ENCODE measurements around the gene PLG.
"Not testable (repeated sequence)": the region's sequence is repeated elsewhere in the genome, so short reads cannot be mapped to it uniquely, and the experiment has no call there.

The PLG gene

GRCh38 chr6:160701918-160702680 is at the start of gene PLG:
Gene PLG (plus strand): TSS chr6:160702244. CDS start chr6:160702305, 61 bp downstream.
- not testable (repeated sequence) for DNase-seq (ENCODE audit: low read depth, low spot score)

GRCh38 chr6:160659562-160659961 is 42.5 kb upstream of the PLG start:
- DNase-seq (ENCODE audit: low read depth, low spot score), result no peak

GRCh38 chr6:160661216-160661615 is 40.8 kb upstream of the PLG start:
- DNase-seq (ENCODE audit: low read depth, low spot score), result no peak

GRCh38 chr6:160662429-160662828 is 39.6 kb upstream of the PLG start:
- no peak for DNase-seq (ENCODE audit: low read depth, low spot score)

- DNase-seq (ENCODE audit: low read depth, low spot score), result no peak
Measured at GRCh38 chr6:160662842-160663241, 39.2 kb upstream of the PLG start.

GRCh38 chr6:160664198-160664597 is 37.8 kb upstream of the PLG start, which contains the start of gene LPA:
Gene LPA (minus strand): TSS chr6:160664275. CDS start chr6:160664214, 61 bp downstream.
- DNase-seq (ENCODE audit: low read depth, low spot score), result not testable (repeated sequence)

- no peak for DNase-seq (ENCODE audit: low read depth, low spot score)
Measured at GRCh38 chr6:160667639-160668481, 34.2 kb upstream of the PLG start.

GRCh38 chr6:160668589-160668988 is 33.5 kb upstream of the PLG start:
- DNase-seq (ENCODE audit: low read depth, low spot score), result no peak

GRCh38 chr6:160676418-160676817 is 25.6 kb upstream of the PLG start:
- DNase-seq (ENCODE audit: low read depth, low spot score), result not testable (repeated sequence)

GRCh38 chr6:160678230-160678629 is 23.8 kb upstream of the PLG start:
- no peak for DNase-seq (ENCODE audit: low read depth, low spot score)

GRCh38 chr6:160678744-160679401 is 23.2 kb upstream of the PLG start:
- no peak for DNase-seq (ENCODE audit: low read depth, low spot score)

- DNase-seq (ENCODE audit: low read depth, low spot score), result no peak
Measured at GRCh38 chr6:160679402-160679769, 22.7 kb upstream of the PLG start.

GRCh38 chr6:160685101-160685761 is 16.8 kb upstream of the PLG start:
- DNase-seq (ENCODE audit: low read depth, low spot score), result not testable (repeated sequence)

- DNase-seq (ENCODE audit: low read depth, low spot score), result no peak
Measured at GRCh38 chr6:160685762-160686450, 16.1 kb upstream of the PLG start.

- DNase-seq (ENCODE audit: low read depth, low spot score), result no peak
Measured at GRCh38 chr6:160690458-160690857, 11.6 kb upstream of the PLG start.

GRCh38 chr6:160691617-160692016 is 10.4 kb upstream of the PLG start:
- no peak for DNase-seq (ENCODE audit: low read depth, low spot score)

- DNase-seq (ENCODE audit: low read depth, low spot score), result no peak
Measured at GRCh38 chr6:160692369-160692959, 9.6 kb upstream of the PLG start.

GRCh38 chr6:160695025-160695424 is 7.0 kb upstream of the PLG start:
- not testable (repeated sequence) for DNase-seq (ENCODE audit: low read depth, low spot score)

- DNase-seq (ENCODE audit: low read depth, low spot score), result not testable (repeated sequence)
Measured at GRCh38 chr6:160695622-160696021, 6.4 kb upstream of the PLG start.

GRCh38 chr6:160696884-160697283 is 5.2 kb upstream of the PLG start:
- DNase-seq (ENCODE audit: low read depth, low spot score), result not testable (repeated sequence)

- DNase-seq (ENCODE audit: low read depth, low spot score), result no peak
Measured at GRCh38 chr6:160697826-160698225, 4.2 kb upstream of the PLG start.

Data from activated naive CD8-positive, alpha-beta T cell treated with anti-CD3 and anti-CD28 coated beads, Interleukin-2, amount 50 U/mL, for 16 hours (primary cell).